Mesenchymal stem cell (in vitro differentiated cells and primary cell): ENCODE results near the gene CASKIN2.

Experiments used
- DNase-seq: peaks from one replicate; pipeline ENCODE4 v3.0.0-alpha.2; 2013
- H2AFZ ChIP-seq: one replicate; pipeline ENCODE4 v1.6.1; 2013; ENCODE audit warnings: low read depth, mild to moderate bottlenecking, control low read depth, inconsistent platforms, low read length, moderate library complexity
- H2AK5ac ChIP-seq: 2 replicates; pipeline ENCODE4 v1.6.1; 2013; ENCODE audit warnings: low read length, moderate library complexity, mild to moderate bottlenecking, inconsistent platforms; ENCODE audit not compliant: severe bottlenecking
- H2BK120ac ChIP-seq: one replicate; pipeline ENCODE4 v1.6.1; 2013; ENCODE audit warnings: low read depth, mild to moderate bottlenecking, inconsistent platforms, low read length, moderate library complexity
- H2BK12ac ChIP-seq, 2 experiments: one replicate each; pipeline ENCODE4 v1.6.1; 2013; ENCODE audit warnings: inconsistent platforms in 2 of 2, low read length in 2 of 2, mild to moderate bottlenecking in 2 of 2, moderate library complexity in 2 of 2, control low read depth in 1 of 2
- H2BK15ac ChIP-seq: one replicate; pipeline ENCODE4 v1.6.1; 2013; ENCODE audit warnings: mild to moderate bottlenecking, low read depth, inconsistent platforms; ENCODE audit not compliant: poor library complexity, severe bottlenecking
- H2BK5ac ChIP-seq: 2 replicates; pipeline ENCODE4 v1.6.1; 2013; ENCODE audit warnings: low read depth, mild to moderate bottlenecking, low read length, control low read depth, inconsistent platforms; ENCODE audit not compliant: poor library complexity, severe bottlenecking
- H3K14ac ChIP-seq, 2 experiments: one replicate each; pipeline ENCODE4 v1.6.1; 2013; ENCODE audit warnings: inconsistent platforms in 2 of 2, low read length in 2 of 2, control low read depth in 1 of 2, mild to moderate bottlenecking in 1 of 2, moderate library complexity in 1 of 2
- H3K18ac ChIP-seq, 2 experiments: one replicate each; pipeline ENCODE4 v1.6.1; 2013; ENCODE audit warnings: inconsistent platforms in 2 of 2, low read length in 2 of 2, control low read depth in 1 of 2, low read depth in 1 of 2, mild to moderate bottlenecking in 1 of 2
- H3K23ac ChIP-seq, 2 experiments: one replicate each; pipeline ENCODE4 v1.6.1; 2013; ENCODE audit warnings: inconsistent platforms in 2 of 2, low read length in 2 of 2, mild to moderate bottlenecking in 2 of 2, moderate library complexity in 2 of 2, control low read depth in 1 of 2
- H3K27ac ChIP-seq: 2 replicates; pipeline ENCODE4 v1.5.1; 2013; ENCODE audit warnings: mild to moderate bottlenecking, moderate library complexity, low read length, control low read depth, inconsistent platforms; ENCODE audit not compliant: poor library complexity, severe bottlenecking
- H3K27me3 ChIP-seq, 2 experiments: 2 replicates each; pipeline versions ENCODE4 v1.6.1 to v1.7.0; 2013; ENCODE audit warnings: low read length in 2 of 2, mild to moderate bottlenecking in 2 of 2, moderate library complexity in 2 of 2, control low read depth in 1 of 2, inconsistent platforms in 1 of 2; ENCODE audit not compliant: control insufficient read depth in 1 of 2, insufficient read depth in 1 of 2
- H3K36me3 ChIP-seq, 2 experiments: 2 replicates each; pipeline versions ENCODE4 v1.6.1 to v1.7.0; 2013; ENCODE audit warnings: low read length in 2 of 2, control low read depth in 1 of 2, inconsistent platforms in 1 of 2, low read depth in 1 of 2, mild to moderate bottlenecking in 1 of 2; ENCODE audit not compliant: insufficient read depth in 2 of 2, control insufficient read depth in 1 of 2
- H3K4ac ChIP-seq, 2 experiments: one replicate each; pipeline ENCODE4 v1.6.1; 2013; ENCODE audit warnings: inconsistent platforms in 2 of 2, low read length in 2 of 2, mild to moderate bottlenecking in 2 of 2, moderate library complexity in 2 of 2, control low read depth in 1 of 2, low read depth in 1 of 2
- H3K4me1 ChIP-seq: 2 replicates; pipeline ENCODE4 v1.6.1; 2013; ENCODE audit warnings: low read depth, low read length, control low read depth; ENCODE audit not compliant: control insufficient read depth, insufficient read depth
- H3K4me2 ChIP-seq: 2 replicates; pipeline ENCODE4 v1.6.1; 2013; ENCODE audit warnings: low read length, mild to moderate bottlenecking, inconsistent platforms; ENCODE audit not compliant: poor library complexity, severe bottlenecking
- H3K4me3 ChIP-seq, 2 experiments: 2 replicates each; pipeline versions ENCODE4 v1.5.1 to v1.7.0; 2013; ENCODE audit warnings: low read length in 2 of 2, mild to moderate bottlenecking in 2 of 2, control low read depth in 1 of 2, low read depth in 1 of 2; ENCODE audit not compliant: insufficient read depth in 1 of 2
- H3K79me1 ChIP-seq: replicated peaks from 2 replicates; pipeline ENCODE4 v1.6.1; 2013; ENCODE audit warnings: mild to moderate bottlenecking, control low read depth, low read length, inconsistent platforms; ENCODE audit not compliant: poor library complexity, severe bottlenecking
- H3K9ac ChIP-seq: 2 replicates; pipeline ENCODE4 v1.7.0; 2013; ENCODE audit warnings: mild to moderate bottlenecking, low read length, moderate library complexity
- H3K9me3 ChIP-seq: 2 replicates; pipeline ENCODE4 v1.7.0; 2013; ENCODE audit warnings: mild to moderate bottlenecking, low read length; ENCODE audit not compliant: control insufficient read depth
- H4K8ac ChIP-seq: one replicate; pipeline ENCODE4 v1.6.1; 2013; ENCODE audit warnings: inconsistent platforms, mild to moderate bottlenecking, low read length, moderate library complexity
- H4K91ac ChIP-seq: one replicate; pipeline ENCODE4 v1.6.1; 2013; ENCODE audit warnings: mild to moderate bottlenecking, low read length, inconsistent platforms
- WGBS: methylation state at CpG from one replicate; pipeline ENCODE4 v1.1.7; 2013; ENCODE audit warnings: mixed read lengths; 5-methylcytosine and 5-hydroxymethylcytosine counted together

The CASKIN2 gene

DNA sequence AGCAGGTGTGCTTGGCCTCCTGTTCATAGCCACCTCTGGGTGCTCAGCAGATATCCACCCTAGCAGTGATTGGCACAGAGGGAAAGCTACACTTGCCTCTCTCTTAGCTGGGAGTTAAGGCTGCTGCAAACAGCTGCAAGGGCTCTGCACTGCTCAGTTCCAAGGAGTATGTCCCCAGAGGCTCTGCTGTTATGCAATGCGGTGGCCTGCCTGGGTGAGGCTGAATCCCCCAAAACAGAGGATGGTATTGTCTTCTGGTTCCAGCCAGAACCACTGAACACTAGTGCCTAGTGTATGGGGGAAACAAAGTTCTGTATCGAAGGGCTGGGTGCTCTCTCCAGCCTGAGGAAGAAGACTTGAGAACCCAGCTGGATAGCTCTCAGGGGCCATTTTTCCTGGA lies 42.1 kb downstream of the CASKIN2 start:
- Histone ChIP-seq H2BK12ac (no peak overlapping the region), H3K23ac (no peak overlapping the region), H3K36me3 (peaks cover 21 to 32% of the 10 kb centered on the region in 2 experiments), H3K27me3 (no peaks in the 10 kb centered on the region), H4K8ac (no peak overlapping the region), H2BK120ac (no peak overlapping the region), H3K4me2 (no peak overlapping the region), H3K79me1 (peaks cover 26% of the 10 kb centered on the region), H3K4me1 (peaks cover 16% of the 10 kb centered on the region), H3K18ac (no peak overlapping the region), H2BK15ac (no peak overlapping the region), H4K91ac (no peak overlapping the region), H2AFZ (no peak overlapping the region), H2BK5ac (no peak overlapping the region), H3K27ac (no peak overlapping the region), H2AK5ac (no peak overlapping the region), H3K14ac (no peak overlapping the region), H3K4ac (no peak overlapping the region), H3K9me3 (no peaks in the 10 kb centered on the region), H3K4me3 (no peak overlapping the region), H3K9ac (no peak overlapping the region)
- 98% methylated on average over 2 of the region's 2 CpGs for WGBS
- no peak for DNase-seq

DNA sequence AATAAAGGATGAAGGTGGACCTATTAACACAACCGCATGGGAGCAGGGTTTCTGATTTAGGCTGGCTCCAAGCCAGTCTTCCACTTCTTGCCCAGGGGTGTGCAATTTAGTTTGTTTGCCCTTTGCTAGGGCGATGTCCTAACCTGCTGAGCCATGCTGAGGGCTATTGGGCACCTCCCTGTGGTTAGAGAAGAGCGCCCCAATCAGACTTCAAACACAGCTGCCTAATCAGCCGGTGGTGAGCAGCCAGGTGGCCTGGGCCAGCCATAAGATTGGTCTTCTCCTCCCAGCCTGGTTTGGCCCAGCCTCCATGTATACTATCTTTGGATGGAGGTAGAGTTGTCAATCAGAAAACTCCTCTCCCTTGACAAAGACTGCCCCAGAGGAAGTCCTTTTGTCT lies 43.2 kb downstream of the CASKIN2 start:
- Histone ChIP-seq H2AK5ac (no peak overlapping the region), H3K9me3 (no peaks in the 10 kb centered on the region), H2BK15ac (no peak overlapping the region), H3K36me3 (peaks cover 21 to 32% of the 10 kb centered on the region in 2 experiments), H2AFZ (no peak overlapping the region), H3K4me1 (peaks cover 17% of the 10 kb centered on the region), H3K27me3 (no peaks in the 10 kb centered on the region), H4K91ac (no peak overlapping the region), H2BK12ac (no peak overlapping the region), H2BK5ac (no peak overlapping the region), H3K27ac (no peak overlapping the region), H3K23ac (no peak overlapping the region), H3K79me1 (peaks cover 25% of the 10 kb centered on the region), H3K4me3 (no peak overlapping the region), H3K9ac (no peak overlapping the region), H3K18ac (no peak overlapping the region), H4K8ac (no peak overlapping the region), H3K4ac (no peak overlapping the region), H3K4me2 (no peak overlapping the region), H3K14ac (no peak overlapping the region), H2BK120ac (no peak overlapping the region)
- DNase-seq, result no peak
- WGBS, result 74% methylated on average over 4 of the region's 4 CpGs

DNA sequence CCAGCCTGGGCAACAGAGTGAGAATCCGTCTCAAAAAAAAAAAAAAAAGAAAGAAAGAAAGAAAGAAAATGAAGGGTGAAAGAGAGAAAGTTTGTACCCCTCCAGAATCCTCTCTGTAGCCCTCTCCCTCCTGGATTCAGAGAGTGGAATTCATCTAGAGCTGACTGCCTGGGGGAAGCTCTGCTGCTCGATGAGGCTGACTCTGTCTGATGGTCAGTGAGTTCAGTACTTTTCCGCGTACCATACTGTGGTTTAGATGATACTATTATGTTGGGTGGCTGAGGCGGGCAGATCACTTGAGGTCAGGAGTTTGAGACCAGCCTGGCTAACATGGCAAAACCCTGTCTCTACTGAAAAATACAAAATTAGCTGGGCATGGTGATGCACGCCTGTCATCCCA lies 44.1 kb downstream of the CASKIN2 start:
- H3K36me3 ChIP-seq, result peaks cover 21 to 25% of the 10 kb centered on the region in 2 experiments
- H3K14ac ChIP-seq, result no peak overlapping the region
- H3K4ac ChIP-seq, result no peak overlapping the region
- H2AFZ ChIP-seq, result no peak overlapping the region
- H3K23ac ChIP-seq, result no peak overlapping the region
- no peak overlapping the region for H3K27ac ChIP-seq
- no peak overlapping the region for H2AK5ac ChIP-seq
- WGBS, result 91% methylated on average over 5 of the region's 6 CpGs
- H3K4me1 ChIP-seq, result peaks cover 17% of the 10 kb centered on the region
- DNase-seq, result no peak
- H4K91ac ChIP-seq, result no peak overlapping the region
- H3K9me3 ChIP-seq, result no peaks in the 10 kb centered on the region
- H2BK12ac ChIP-seq, result no peak overlapping the region
- H2BK5ac ChIP-seq, result no peak overlapping the region
- no peak overlapping the region for H2BK15ac ChIP-seq
- H4K8ac ChIP-seq, result peak overlapping the region; percentile 7
- peaks cover 24% of the 10 kb centered on the region for H3K79me1 ChIP-seq
- no peak overlapping the region for H3K4me3 ChIP-seq
- no peaks in the 10 kb centered on the region for H3K27me3 ChIP-seq
- H3K9ac ChIP-seq, result no peak overlapping the region
- H3K4me2 ChIP-seq, result no peak overlapping the region
- no peak overlapping the region for H3K18ac ChIP-seq
- H2BK120ac ChIP-seq, result no peak overlapping the region

DNA sequence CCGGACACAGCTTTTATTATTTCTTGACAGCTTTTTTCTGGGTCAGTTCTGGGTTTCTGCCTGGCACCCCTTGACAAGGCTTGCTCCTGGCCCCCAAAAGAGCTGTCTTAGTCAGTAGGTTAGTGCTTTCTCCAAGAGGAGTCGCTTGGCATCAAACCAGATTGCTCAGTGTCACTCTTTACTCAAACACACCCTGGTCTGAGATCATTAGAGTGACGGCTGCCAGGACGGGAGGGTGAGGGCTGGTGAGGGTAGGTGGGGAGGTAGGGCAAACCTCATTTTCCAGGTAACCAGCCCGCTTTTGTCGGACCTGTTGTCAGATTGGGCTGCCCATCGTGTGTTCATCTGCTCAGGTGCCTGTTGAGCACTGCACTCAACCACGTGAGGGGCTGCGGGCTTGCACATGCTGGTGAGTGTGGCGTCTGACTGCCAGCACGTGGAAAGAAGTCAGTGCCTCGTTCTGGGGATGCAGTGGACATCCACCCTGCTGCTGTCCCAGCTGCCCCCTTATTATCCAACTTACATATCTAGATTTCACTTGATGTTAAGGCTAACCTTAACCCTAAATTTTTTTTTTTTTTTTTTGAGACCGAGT lies 46.5 kb downstream of the CASKIN2 start:
- Histone ChIP-seq H2BK120ac (no peak overlapping the region), H4K8ac (no peak overlapping the region), H3K9ac (no peak overlapping the region), H2AK5ac (no peak overlapping the region), H4K91ac (no peak overlapping the region), H3K79me1 (peaks cover 29% of the 10 kb centered on the region), H3K18ac (no peak overlapping the region), H3K4ac (no peak overlapping the region), H3K9me3 (no peaks in the 10 kb centered on the region), H2BK12ac (no peak overlapping the region), H2AFZ (no peak overlapping the region), H3K4me1 (peaks cover 4% of the 10 kb centered on the region), H3K36me3 (peaks cover 11 to 21% of the 10 kb centered on the region in 2 experiments), H2BK5ac (no peak overlapping the region), H3K27me3 (no peaks in the 10 kb centered on the region), H2BK15ac (no peak overlapping the region), H3K14ac (no peak overlapping the region), H3K27ac (no peak overlapping the region), H3K4me3 (no peak overlapping the region), H3K4me2 (no peak overlapping the region), H3K23ac (no peak overlapping the region)
- WGBS, result 89% methylated on average over 12 of the region's 13 CpGs
- DNase-seq, result no peak
